Epithelial cell of prostate (primary cell): ENCODE measurements around the gene VGLL4.

ENCODE experiments used
- DNase-seq: peaks from one replicate; pipeline ENCODE4 v3.0.0-alpha.2; 2011; ENCODE audit warnings: low read depth, low spot score
- H3K27ac ChIP-seq: fragments of 450-650 bp; 2 replicates; pipeline ENCODE4 v1.5.1; 2017; ENCODE audit warnings: mild to moderate bottlenecking

VGLL4 gene

GRCh38 chr3:11556851-11557644 is 86.7 kb downstream of the VGLL4 start:
- peak overlapping the region; percentile 49 for H3K27ac ChIP-seq

GRCh38 chr3:11555881-11556633 is 87.7 kb downstream of the VGLL4 start:
- H3K27ac ChIP-seq = no peak overlapping the region
- no peak for DNase-seq

More at GRCh38 chr3:11556851-11557644, 86.7 kb downstream of the VGLL4 start:
- no peak for DNase-seq

DNA sequence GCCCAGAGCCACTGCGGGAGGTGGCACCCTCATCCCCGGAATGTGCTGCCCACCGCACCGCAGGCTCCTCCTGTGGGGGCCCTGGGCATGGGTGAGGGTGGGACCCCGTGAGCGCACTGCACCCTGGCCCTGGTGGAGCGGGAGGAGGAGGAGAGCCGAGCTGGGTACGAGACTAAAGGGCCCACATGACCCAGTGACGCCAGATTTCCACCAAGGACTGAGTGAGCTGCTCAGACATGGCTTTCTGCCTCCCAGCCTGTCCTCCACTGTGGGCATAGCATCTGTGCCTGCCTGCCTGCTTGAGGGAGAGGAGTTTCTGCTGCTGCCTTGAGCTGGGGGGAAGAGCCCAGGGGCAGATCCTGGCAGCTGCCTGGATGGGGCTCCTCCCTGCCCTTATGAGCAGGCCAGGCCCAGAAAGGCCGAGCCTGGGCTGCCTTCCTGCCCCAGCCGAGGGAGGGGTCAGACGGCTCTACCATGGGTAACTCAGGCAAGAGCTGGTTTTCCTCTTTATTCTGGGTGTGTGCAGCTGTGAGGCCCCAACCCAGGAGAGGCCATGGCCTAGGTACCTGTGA is 88.4 kb downstream of the VGLL4 start:
- no peak for DNase-seq
- H3K27ac ChIP-seq = no peak overlapping the region

- DNase-seq = no peak
- no peak overlapping the region for H3K27ac ChIP-seq
Observed at GRCh38 chr3:11554666-11555065, 89.0 kb downstream of the VGLL4 start.

DNA sequence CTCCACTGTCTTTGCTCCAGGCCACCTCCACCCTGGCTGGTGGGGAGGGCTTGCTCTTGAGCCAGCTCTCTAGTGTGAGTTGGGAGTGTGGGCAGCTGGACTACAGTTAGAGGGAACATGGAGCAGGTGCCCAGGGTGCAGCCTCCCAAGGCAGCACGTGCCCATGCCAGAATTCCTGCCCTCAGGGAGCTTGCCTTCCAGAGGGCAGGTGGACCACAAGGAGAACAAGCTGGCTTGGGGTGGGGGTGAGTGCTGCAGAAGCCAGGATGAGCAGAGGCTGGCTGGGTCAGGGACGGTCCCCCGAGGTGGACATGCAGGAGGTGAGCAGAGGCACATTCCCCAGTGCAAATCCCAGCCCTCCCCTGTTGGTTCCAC is 89.5 kb downstream of the VGLL4 start:
- DNase-seq = no peak
- H3K27ac ChIP-seq = no peak overlapping the region

- no peak for DNase-seq
- H3K27ac ChIP-seq = no peak overlapping the region
Observed at GRCh38 chr3:11553436-11554235, 90.1 kb downstream of the VGLL4 start.

DNA sequence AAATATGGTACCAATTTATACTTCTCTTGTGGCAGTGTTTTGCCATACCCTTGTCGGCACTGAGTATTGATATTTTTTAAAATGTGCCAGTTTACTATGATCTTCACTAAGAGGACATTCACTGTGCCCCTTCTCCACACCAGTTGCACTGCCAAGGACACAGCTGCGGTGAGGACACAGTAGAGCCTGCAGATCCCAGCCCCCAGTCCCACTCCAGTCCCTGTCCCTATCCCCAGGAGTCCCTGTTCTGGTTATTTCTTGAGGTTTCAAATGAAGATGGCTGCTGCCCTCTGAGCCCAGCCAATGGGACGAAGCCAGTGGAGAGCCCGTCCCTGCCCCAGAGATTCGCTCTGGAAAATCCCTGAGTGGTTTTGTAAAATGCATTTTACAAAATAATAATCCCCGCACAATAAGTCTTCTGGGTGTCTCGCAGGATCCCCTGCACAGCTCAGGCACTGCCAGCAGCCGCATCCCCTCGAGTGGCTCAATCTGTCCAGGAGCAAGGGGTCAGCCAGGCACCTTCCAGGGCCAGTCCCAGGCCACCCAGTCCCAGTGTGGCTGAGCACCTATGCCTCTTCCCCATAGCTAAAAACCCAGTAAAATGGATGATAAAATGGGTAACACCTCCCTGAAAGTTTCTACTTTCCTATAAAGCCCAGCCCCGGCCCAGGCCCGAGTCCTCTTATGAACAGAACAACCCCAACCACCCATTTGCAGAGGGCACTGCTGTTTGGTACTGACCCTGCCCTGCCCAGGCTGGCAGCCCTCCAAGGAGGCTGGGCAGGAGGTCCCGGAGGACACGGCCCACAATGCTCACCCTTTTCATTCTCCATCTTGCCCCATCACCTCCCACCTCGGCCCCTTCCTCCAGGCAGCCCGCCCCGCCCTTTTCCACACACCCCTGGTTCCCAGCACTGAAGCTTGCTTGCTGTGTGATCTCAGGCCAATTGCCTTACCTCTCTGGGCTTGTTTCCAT is 91.1 kb downstream of the VGLL4 start:
- no peak overlapping the region for H3K27ac ChIP-seq
- DNase-seq = no peak

DNA sequence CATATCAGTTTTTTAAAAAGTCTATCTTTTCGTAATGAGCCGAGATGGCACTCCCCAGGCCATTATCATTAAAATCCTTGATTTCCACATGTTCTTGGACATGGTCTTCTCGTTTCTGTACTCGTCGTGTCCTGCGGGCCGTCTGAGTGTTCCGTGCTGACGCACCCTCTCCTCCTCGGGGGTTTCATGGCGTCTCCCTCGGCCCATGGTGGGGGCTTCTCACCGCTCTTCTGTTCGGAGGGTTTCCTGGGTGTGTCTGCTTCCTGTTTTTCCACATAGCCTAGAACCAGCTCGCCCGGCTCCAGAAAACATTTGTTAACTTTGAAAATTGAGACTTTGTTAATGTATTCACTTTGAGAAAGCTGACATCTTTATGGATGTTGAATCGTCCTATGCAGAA is 92.7 kb downstream of the VGLL4 start:
- no peak for DNase-seq
- H3K27ac ChIP-seq = no peak overlapping the region

DNA sequence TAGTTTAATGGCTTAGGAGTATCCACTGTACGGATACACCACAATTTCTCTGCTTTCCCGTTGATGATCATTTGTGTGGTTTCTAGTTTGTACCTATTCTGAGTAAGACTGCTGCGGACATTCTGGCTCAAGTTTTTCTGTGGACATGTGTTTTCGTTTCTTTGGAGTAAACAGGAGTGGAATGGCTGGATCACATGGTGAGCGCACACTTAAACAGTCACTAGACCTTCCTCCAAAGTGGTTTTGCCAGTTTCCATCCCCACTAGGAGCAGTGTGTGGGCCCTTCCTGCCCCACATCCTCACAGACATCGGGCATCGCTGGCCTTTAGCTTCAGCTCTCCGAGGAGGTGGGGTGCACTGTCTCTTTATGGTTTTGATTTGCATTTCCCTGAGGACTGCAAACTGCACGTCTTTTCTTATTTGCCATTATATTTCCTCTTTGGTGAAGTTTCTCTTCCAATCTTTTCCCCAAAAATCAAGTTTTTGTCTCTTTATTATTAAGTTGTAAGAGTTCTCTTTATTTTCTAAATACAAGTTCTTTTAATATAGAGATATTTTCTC is 94.1 kb downstream of the VGLL4 start:
- no peak for DNase-seq
- peak overlapping the region; percentile 30 for H3K27ac ChIP-seq

DNA sequence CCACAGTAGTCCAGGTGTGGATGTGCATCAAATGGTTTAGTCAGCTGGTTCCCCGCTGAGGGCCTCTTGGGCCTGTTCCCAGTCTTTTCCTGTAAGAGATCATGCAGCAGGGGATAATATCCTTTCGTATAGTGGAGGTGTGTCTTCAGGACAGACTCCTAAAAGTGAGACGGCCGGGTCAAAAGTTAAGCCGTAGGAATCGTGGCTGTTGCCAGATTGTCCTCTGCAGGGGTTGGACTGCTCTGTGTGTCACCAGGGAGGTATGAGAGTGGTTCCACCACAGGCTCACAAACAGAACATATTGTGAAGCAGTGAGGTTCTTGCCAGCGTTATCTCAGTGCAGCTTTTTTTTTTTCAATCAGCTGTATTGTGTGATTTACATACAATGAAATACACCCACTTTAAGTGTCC is 95.0 kb downstream of the VGLL4 start:
- DNase-seq = no peak
- peak overlapping the region; percentile 30 for H3K27ac ChIP-seq

DNA sequence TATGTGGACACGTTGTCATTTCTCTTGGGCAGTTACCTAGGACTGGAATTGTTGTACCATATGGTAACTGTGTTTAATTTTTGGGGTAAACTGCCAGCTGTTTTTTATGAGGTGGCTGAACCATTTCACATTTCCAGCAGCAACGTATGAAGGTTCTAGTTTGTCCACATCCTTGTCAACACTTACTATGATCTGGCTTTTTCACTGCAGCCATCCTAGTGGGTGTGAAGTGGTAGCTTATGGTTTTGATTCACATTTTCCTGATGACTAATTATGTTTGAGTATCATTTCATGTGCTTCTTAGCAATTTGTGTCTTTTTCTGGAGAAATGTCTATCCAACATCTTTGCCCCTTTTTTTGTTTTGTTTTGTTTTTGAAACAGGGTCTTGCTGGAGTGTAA is 96.2 kb downstream of the VGLL4 start:
- no peak for DNase-seq
- no peak overlapping the region for H3K27ac ChIP-seq

DNA sequence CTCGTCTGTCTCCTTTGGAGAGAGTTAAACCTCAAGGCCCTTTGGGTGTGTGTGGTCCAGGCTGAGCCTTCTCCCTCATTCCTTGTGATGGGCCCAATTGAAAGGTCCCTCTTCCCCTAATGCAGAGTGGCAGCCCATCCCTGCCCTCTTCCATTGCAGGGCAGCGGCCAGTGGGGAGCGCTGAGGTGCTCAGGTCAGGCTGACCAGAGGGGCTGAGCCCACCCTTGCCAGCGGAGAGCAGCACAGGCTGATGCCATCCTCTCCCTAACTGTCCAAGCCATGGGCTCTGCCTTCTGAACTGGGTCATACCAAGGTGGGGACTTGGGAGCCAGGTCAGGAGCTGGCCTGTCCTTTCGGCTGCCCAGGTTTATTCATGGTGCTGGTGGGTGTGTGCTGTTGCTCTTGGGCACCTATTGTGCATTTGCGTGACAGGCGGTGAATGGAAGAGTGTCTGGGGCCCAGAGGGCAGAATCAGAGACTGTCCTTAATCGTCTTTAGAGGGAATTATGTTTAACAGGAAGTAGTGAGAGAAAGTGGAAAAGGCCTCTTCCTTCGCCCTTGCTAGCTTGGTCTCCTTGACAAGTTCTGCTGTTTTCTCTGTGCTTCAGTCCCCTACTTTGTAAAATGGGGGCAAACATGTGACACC is 96.9 kb downstream of the VGLL4 start:
- H3K27ac ChIP-seq = no peak overlapping the region
- no peak for DNase-seq

DNA sequence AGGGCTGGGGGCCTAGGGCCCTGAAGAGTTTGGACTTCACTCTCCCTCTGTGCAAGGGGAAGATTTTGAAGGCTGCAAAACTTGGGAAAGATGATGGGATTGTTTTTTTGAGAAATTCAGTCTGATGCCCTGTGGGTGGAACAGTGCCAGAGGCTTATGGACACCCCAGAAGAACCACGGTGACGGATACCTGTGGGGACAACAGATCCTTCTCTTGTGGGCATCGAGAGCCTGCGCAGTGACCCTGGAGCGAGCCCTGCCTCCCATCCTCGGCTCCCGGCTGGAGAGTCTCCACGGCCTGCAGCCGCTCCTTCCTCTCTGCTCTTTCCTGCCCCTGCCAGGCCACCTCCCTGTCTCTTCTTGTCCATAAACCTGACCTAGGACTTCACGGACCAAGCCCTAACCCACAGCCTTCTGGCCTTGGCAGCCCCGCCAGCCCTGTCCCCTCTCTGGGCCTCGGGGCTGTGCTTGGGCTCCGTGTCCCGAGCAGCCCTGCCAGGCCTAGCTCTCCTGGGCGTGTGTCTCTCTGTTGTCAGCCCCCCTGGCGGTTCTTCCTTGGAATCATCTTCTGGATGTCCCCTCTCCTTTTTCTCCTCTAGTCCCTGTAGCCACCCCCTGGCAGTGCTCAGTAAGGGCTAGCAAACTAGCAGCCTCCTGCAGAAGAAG is 98.4 kb downstream of the VGLL4 start:
- H3K27ac ChIP-seq = no peak overlapping the region
- no peak for DNase-seq

DNA sequence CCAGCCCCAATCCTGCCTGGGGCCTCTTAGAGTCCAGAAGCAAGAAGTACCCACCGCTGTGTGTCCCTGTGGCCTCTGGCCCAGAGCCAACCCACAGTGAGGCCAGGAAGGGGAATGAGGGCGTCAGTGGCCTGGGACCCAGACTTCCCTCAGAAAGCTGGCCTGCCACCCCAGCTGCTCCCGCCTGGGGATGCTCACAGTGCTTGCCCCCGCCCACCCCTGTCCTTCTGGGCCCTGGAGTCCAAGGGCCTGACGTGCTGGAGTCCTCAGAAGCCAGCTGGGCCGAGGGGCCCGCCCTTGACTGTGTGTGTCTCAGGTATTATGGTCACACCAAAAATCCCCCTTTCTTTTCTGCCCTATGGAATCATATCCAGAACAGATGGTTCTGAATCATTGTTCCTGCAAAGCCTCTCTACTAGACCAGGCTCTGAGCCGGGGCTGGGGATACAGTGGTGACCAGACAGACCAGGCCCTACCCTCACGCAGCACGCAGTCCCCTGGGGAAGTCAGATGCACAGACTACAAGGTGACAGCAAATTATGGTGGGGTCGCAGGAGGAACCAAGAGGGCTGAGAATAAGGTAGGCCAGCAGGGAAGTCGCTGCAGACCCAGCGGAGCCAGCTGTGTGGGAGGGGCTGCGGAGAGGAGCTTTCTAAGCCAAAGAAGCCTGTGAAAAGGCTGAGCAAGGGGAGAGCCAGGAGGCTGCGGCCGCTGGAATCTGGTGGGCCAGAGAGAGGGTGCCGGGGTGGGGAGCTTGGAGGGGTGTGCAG is 99.1 kb downstream of the VGLL4 start:
- H3K27ac ChIP-seq = no peak overlapping the region
- DNase-seq = no peak

DNA sequence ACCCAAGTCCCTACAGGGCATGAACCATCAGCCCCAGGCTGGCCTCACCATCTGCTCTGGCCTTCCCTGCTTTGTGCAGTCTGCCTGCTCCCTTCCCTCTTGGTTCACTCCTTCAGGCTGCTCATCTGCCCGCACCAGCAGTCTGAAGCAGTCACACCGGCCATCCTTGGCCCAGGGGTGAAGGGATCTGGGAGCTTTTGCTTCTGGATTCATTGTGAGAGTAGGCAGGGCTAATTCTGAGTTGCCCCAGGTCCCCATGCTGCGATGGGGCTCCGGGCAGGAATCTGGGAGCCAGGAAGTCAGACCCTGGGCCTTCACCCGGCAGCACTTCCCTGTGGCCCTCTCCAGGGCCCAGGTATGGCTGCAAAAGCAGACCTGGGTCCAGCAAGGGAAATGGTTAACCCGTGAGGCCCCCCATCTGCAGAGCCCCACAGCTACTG is 99.7 kb downstream of the VGLL4 start:
- no peak for DNase-seq
- no peak overlapping the region for H3K27ac ChIP-seq

GRCh38 chr3:11543141-11543947 is 100.4 kb downstream of the VGLL4 start:
- H3K27ac ChIP-seq = no peak overlapping the region
- DNase-seq = no peak

- DNase-seq = no peak
- H3K27ac ChIP-seq = no peak overlapping the region
Observed at GRCh38 chr3:11542551-11542950, 101.2 kb downstream of the VGLL4 start.
